GM18507 (cell line): ENCODE measurements around the gene PSMD6.
A peak's percentile ranks its signal among the peaks of the same experiment; 100 is the strongest.

Source experiments
- DNase-seq: peaks from one replicate; pipeline ENCODE4 v3.0.0; 2011; ENCODE audit warnings: low read depth; ENCODE audit not compliant: insufficient read length; ENCODE audit errors: extremely low spot score
- FAIRE-seq: peaks from 2 replicates; lab custom pipeline; 2011; peaks lifted over from hg19 to GRCh38; lab: Jason Lieb, UNC

PSMD6 gene

DNA sequence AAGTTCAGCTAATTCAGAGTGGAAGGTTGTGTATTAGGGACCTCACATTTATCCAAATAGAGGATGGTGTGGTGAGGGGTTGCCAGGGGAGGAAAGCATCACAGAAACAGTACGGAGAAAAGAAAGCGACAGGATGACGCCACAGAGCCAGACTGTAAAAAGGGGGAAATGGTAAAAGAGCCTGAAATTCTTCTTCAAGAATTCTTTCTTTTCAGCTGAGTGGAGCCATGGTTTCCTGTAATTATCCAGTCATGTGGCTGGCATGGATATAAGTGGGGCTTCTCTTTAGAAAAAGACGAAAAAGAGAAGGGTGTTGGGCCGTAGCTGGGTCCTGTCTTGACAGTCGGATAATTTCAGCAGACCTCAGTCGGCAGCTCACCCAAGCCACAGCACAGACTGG, 24.5 kb upstream of the PSMD6 start:
- no peak for FAIRE-seq
- DNase-seq, result no peak

DNA sequence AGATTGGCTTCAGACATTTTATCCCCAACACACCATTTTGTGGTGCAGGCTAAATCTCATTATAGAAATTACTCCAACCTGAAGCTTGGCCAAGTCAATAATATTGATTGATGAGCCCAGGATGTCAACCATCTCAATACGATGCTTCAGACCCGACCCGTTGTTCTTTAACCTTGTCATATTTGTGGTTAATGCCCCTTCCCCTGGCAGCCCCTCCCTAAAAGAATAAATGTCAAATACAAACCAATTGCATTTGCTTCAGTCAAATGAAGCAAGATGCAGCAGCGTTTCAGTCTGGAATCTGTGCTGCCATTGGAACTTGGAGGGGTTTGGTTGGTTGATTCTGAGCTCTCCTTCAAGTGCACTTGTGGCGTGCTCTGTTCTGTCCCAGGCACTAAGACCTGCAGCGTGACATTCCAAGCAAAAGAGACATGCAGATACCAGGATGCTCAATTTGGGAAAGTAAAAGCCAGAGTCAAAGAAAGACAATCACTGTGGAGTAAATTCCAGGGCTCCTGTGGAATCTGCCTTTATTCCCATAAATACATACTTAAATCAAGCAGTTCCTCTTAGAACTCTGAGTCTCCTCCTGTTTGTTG, 23.8 kb upstream of the PSMD6 start:
- DNase-seq (no peak), FAIRE-seq (no peak)

DNA sequence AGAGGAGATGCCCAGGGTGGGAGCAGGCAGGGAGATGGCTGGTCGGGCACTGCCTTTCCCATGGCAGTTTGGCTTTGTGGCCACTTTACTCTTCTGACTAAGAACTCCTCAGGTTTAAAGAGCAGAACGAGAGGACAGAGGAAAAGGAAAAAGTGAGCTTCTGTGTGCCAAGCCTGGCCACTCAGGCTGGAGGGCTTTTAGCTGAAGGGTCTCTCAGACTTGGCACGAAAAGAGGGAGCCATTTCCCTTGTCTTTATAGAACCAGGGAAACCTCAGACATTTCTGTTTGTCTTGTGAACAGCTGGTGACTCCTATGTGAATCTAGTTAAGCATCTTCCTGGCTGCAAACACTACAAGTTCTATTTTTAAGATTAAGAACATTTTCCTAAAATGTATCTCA, 23.3 kb upstream of the PSMD6 start:
- FAIRE-seq (no peak), DNase-seq (no peak)

DNA sequence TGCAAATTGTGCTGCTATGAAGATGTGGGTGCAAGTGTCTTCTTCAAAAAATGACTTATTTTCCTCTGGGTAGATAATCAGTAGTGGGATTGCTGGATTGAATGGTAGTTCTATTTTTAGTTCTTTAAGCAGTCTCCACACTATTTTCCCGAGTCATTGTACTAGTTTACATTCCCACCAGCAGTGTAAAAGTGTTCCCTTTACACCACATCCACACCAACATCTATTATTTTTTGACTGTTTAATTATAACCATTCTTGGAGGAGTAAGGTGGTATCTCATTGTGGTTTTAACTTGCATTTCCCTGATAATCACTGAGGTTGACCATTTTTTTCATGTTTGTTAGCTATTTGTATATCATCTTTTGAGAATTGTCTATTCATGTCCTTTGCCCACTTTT, 19.7 kb upstream of the PSMD6 start:
- FAIRE-seq, result no peak
- DNase-seq, result no peak

DNA sequence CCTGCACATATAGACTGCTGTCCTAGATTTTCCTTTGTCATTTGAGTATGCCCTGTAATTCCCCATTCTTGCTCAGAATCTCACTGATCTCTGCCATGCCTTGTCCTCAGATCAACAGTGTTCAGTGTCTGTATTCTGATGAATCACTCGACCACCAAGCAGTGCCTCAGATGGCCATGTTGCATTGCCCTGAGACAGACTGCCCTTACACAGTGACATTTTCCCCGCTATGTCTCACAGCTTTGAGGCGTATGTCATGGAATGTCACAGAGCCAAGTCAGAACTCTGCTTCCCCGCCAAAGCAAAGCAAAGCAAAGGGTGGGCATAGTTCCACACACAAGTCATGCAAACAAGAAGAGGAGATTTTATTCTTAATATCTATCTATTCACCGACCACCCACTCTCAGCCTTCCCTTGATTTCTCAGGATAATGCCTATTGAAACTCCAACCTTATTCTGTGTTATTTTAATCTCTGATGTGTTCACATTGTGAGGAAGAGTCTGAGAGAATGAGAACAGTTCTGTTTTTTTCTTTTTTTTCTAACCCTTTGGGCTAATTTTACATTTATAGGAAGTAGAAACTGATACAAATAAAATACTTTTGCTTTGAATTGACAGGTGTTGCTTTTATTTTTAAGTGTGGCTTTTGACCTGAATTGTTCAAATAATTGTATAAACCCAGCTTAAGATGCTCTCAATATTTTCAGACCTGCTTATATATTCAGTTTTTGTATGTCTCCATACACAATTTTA, 16.9 kb upstream of the PSMD6 start:
- FAIRE-seq (no peak), DNase-seq (no peak)

DNA sequence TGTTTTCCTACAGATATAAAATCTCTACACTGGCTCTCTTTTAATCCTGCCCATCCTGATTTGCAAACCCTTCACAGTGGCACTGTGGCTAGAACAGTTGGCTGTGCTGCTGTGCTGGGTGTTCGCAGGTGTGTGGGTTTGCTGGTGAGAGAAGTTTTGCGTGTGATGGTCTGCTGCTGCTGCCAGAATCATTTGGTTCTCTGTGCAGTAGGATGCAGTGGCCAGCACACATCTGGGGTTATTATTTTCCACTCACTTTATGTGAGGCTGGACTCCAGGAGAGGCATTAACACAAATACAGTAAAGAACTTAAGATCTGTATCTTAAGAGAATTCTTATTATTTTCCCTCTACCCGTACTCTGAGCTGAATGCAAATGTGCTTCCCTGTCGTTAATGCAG, 16.0 kb upstream of the PSMD6 start:
- no peak for DNase-seq
- FAIRE-seq, result no peak

DNA sequence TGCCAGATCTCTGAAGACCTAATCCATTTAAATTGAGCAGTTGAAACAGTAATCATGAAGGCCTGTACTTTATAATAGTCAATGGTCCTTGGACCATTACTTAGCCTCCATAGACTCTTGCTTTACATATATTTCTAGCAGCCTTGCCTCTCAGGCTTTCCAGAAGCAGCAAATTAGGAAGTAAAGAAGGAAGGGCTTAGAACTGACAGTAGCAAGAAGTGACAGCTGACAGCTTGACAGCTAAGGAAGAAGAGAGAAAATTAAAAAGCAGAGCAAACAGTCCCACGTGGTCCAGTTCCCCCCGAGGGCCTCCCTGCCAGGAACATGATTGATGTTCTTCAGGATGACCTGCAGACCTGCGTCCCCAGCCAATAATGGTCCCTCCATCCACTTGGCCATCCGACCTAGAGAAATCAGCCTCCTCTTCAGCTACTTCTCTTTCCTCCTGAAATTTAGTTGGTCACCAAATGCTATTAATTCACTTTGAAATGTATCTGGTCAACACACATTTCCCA, 15.0 kb upstream of the PSMD6 start:
- FAIRE-seq, result no peak
- no peak for DNase-seq

DNA sequence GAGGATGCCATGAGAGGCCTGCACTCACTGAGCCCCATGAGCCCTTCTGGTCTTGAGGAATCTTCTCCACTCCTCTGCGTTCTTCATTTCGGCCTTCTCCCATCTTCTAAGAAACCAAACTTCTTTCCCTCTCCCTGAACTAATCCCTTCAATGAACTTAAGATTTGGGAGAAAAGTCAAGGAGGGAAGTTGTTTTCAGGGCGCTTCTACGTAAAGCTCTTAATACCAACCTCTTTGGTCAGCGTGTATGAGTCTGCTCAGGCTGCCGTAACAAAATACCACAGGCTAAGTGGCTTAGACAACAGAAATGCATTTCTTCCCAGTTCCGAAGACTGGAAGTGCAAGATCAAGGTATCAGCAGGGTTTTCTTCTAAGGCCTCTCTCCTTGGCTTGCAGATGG, 13.8 kb upstream of the PSMD6 start:
- DNase-seq, result no peak
- no peak for FAIRE-seq

DNA sequence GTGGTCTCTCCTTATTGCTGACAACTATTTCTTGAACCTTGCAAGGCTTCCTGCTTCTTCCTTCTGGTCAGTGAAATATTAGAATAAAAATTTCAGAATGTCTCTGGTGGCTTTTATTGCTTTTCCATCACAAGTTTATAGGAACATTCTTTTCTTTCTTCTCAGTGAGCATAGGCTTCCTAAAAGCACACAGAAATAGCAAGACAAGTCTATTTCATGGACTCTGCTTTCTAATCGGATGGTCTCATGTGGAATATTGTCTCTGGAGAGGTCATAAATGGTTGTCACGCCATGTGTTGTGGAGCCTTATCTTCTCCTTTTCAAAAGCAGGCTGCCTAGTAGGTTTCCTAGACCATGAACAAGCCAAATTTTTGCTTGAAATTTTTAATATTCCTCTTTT, 9.8 kb upstream of the PSMD6 start:
- DNase-seq (no peak), FAIRE-seq (no peak)

DNA sequence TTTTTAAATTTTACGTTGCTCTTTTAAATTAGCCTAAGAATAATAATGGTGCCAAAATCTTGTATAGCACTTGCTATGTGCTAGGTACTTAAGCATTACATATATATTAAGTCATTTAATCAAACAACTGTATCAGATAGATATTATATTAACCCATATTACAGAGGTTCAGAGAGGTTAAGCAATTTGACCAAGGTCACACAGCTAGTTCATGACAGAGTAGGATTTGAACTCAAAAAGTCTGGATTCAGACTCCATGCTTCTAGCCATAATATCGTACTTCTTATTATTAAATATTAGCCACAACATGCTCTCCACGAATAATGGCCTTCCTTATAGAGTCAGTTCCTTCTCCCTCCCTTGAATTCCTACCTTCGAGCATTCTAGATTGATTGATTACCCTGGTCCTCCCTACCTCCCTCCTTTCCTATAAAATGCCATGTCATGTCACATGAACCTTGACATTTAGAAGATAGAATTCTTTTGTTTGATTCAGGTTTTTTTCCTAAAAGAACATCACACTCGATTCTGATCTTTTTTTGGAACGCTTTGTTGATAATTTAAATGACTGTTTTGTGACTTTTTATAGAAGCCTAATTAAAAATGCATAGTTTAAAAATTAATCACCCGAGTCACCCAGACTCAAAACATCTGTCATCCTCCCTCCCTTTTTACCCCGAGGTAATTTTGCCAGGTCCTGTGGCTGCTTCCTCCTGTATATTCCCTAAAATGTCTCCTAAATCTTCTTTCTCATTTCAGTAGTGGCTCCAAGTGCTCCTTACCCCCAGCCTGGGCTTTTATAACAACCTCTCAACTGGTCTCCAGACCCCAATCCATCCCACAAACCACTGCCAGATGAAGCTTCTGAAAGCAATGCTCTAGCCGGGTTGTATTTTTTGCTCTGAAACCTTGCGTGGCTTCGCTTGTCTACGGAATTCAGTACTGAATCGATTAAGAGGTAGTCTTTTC, 8.5 kb upstream of the PSMD6 start:
- FAIRE-seq, result no peak
- DNase-seq, result no peak

DNA sequence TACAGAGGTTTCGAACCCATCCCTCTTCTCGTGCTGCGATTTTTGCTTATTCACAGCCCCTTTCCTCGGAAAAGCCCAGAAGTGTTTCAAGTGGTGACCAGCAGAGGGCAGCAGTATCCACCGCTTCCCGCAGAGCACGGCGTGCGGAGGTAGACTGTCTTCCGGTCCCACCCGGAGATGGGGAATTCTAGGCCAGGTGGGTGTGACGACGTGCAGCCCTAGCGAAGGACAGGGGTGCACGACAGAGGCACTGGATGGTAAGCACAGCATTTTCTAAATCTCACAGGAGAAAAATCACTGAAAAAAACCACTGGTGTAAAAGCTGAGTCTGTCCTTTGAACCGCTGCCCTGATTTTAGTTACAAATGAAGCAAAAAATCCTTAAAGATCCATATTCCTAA, 7.4 kb upstream of the PSMD6 start:
- peak; percentile 57 for DNase-seq
- peak; percentile 97 for FAIRE-seq

DNA sequence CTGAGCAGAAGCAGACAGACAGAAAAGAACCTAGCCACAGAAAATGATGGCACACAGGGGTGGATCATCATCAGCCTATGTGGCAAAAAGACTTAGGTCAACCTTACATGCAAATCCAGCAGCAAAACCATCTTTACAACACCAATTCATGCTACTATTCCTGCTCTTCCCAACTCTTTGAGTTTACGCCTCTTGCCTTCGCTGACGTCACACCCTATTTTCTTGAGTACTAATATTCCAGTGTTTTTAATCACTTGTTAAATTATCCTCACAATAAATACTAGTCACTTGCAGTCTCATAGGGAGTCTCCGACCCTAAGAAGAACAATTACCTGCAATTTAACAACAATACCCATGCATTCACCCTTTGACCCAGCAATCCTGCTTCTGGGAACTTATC, 6.0 kb upstream of the PSMD6 start:
- no peak for DNase-seq
- no peak for FAIRE-seq

DNA sequence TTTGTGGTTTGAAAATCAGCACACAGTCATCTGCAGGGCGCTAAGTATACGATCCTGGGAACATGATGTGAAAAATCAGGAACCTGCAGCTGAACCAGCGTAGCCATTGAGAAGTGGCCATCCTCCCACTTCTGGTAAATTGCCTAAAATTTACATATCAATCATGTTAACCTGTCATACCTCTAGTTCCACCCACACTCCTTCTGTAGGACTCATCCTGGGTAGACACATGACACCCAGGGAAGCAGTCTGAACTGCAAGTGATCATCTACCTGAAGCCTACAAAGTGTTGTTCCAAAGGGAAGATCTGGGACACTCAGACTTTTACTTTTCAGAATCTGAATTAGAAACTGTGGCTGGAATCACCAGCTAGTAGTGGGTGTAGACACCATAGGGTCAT, 5.5 kb upstream of the PSMD6 start:
- DNase-seq (no peak), FAIRE-seq (no peak)

DNA sequence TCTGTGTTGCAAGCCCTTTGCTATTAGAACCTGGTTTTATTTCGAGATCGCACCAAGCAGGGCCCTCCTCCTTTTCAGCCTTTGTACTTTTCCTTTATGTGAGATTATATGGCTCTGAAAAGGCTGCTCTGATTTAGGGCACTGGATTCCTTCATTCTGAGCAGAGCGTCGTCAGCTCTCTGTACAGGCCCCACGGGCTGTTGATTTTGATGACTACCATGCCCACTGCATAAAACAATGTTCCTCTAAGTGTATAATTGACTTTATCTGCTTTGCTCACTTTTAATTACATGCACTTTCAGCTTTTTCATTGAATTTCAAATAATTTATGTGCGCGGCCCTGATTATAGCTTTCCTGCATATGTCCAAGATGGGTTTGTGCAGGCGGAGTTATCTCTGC, 4.4 kb upstream of the PSMD6 start:
- FAIRE-seq (no peak), DNase-seq (no peak)

DNA sequence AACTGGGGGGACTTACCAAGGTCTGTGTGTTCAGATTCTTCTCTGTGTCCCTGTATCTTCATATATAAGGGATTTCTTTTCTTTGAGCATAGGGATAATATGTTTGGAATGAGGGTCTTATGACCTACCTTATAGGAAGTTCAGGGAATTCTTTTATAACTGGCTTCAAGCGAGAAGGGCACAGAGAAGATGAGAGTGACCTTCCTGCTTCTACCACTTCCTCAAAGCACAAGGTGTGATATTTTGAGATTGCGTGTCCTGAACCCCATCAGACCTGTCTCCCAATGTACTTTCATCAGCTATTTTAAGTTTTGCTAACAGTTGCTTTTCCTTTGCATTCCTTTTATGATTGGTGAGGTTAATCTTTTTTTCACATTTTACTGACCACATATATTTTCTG, 3.1 kb upstream of the PSMD6 start:
- DNase-seq, result no peak
- no peak for FAIRE-seq

DNA sequence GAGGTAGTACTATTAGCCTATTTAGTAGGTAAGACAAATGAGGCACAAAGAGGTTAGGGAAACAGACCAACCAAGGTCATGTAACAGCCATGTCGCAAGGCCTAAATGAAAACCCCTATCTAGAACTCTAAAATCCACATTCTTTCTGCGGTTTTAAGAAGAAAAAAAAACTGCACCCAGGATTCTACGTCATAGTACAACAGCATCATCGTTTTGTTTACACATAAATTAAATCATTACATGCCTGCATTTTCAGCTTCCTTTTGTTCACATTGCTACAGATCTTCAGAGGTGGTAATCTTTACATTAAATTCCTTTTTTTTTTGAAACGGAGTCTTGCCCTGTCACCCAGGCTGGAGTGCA, 548 bp upstream of the PSMD6 start:
- DNase-seq (no peak), FAIRE-seq (no peak)

DNA sequence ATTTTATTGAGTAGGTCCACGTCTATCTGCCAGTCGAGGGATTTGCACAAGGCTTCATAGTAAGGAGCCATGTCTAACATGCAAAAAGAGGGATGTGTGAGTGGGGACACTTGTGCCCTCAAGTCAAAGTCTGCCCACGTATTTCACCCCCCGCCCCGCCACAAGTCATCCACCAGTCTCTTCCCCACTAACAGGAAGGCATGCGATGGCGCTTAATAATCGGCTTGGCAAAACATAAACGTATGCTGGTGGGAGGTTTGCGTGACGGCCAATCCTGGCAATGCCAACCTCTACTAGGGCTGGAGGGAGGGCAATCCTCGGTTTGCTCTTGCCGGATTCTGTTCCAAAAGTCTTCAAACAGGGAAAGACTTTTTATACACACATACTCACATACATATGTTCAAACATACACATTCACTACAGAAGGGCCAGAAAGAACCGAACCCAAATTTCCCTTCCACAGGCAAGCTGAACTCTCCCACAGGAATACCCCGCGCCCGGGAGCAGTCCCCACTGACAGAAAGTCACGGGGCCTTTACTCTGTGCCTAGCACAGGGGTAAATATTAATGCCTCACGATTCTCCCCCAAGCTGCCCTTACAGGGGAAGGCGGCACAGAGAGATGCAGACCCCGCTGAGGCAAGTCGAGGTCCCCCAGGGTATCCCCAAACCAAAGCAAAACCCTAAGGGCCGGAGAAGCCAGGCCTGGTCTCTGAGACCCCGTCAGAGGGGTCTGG, 675 bp downstream of the PSMD6 start:
- DNase-seq, result no peak
- no peak for FAIRE-seq

DNA sequence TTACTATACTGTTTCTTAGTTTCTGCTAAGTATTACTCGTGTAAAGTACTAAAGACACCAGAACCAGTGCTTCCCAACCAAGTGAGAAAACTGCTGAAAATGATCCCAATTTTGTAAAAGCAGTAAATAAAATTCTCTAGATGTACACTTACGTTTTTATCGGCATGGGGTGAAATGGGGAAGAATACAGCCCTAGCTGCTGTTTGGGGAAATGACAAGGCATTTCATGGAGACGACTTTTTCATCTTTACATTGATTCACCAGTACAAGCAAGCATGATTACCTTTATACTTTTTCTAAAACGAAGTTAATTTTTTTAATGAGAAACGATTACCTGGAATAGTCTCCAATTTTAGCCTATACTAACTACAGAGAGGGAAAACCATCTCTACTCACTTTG, 1.4 kb downstream of the PSMD6 start:
- DNase-seq, result no peak
- FAIRE-seq, result no peak

DNA sequence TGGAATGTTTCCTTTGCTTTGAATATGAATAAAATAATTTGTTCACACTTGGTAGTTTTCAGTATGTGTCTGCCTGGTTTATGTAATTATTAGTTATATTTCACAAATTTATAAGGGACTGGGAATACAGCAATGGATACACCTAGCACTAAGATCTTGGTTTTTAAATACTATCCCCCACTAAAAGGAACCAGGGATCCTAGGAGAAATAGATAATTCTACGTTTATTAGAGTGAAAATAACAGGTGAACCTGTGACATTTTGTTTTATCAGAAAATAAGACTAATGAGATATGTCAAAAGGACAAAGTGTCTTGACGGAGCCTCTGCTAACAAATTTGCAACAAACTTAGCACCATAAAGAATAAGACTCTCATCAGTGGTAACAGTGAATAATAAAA, 3.4 kb downstream of the PSMD6 start:
- FAIRE-seq (no peak), DNase-seq (no peak)

DNA sequence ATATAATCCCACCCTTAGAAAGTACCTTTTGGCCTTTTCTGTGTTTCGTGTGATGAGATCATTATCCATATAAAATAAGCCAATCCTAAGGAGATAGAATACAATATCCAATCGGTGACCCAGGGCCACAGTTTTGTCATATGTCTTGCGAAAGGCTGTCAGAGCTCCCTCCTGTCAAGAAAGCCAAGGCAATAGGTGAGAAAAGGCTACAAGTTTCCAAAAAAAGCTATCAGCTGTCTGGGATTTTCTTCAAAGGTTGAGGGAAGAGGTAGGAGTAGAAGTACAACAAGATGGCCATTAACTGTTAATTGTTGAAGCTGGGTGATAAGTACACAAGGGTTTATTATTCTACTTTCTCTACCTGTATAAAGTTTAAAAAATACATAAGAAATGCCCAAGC, 4.0 kb downstream of the PSMD6 start:
- DNase-seq, result no peak
- FAIRE-seq, result no peak
